Fibroblast of skin of scalp (primary cell): ENCODE data around the gene GSTP1.
A peak's percentile ranks its signal among the peaks of the same experiment; 100 is the strongest.
"Not testable (repeated sequence)": the region's sequence is repeated elsewhere in the genome, so short reads cannot be mapped to it uniquely, and the experiment has no call there.

ENCODE experiments used
- DNase-seq: peaks from one replicate; pipeline ENCODE4 v3.0.0-alpha.2; 2013

The GSTP1 gene

DNA sequence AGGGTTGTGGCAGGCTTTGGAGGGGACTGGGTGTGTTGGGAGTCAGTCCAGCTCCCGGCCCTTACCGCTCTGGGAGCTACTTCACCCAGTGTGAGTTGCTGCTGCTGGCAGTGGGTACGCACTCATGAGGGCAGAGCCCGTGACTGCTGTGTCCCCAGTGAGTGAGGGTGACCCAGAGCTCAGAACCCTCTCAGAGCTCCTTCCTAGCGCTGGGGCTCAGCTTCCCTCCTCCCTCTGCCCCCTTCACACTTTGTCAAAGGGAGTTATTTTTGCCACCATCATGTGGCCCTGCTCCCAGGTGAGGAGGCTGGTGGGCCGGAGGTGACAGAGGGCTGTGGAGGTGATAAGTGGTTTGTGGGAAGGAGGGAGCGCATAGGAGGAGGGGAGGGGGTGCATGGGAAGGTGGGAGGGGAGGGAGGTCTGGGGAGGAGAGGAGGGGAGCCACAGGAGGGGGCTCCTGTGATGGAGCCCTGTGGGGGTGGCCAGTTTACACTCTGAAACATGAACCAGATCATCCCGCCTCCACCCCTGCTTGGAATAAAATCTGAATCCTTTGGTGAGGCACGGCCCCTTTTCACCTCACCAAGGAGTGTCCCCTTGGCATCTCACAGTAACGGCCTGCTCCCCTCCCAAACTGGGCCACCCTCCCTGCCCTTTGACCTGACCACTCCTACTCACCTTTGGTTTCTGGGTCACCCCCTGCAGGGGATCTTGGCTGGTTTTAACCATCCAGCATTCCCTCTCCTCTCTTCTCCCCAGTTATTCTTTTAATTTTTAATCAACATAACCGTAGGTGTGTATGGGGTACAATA, 33.0 kb downstream of the GSTP1 start:
- no peak for DNase-seq

DNA sequence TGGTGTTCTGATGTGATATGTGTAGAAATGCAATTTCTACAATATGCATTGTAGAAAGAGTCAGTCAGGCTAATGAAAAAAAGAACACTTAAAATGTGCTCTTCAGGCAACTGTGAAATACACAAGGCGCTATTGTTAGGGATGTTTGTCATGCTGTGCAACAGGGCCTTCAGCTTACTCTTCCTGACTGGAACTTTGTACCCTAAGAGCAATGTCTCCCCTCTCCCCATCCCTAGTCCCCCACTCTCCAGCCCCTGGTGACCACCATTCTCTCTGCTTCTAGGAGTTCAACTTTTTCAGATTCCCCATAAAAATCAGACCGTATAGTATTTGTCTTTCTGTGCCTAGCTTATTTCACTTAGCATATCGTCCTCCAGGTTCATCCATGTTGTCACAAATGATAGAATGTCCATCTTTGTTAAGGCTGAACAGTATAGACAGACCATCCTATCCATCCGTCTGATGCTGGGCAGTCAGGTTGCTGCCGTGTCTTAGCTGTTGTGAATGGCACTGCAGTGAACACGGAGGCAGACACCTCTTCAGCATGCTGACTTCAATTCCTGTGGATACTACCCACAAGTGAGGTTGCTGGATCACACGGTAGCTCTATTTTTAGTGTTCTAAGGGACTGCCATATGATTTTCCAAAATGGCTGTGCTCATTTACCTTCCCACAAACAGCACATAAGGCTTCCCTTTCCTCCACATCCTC, 33.8 kb downstream of the GSTP1 start:
- DNase-seq: no peak

- DNase-seq: not testable (repeated sequence)
Measured at GRCh38 chr11:67618901-67619659, 35.5 kb downstream of the GSTP1 start.

- DNase-seq: not testable (repeated sequence)
Measured at GRCh38 chr11:67619683-67620618, 36.3 kb downstream of the GSTP1 start.

GRCh38 chr11:67620621-67621020, 37.0 kb downstream of the GSTP1 start:
- not testable (repeated sequence) for DNase-seq

- not testable (repeated sequence) for DNase-seq
Measured at GRCh38 chr11:67621928-67622327, 38.3 kb downstream of the GSTP1 start.

- DNase-seq: not testable (repeated sequence)
Measured at GRCh38 chr11:67622905-67623304, 39.3 kb downstream of the GSTP1 start.

DNA sequence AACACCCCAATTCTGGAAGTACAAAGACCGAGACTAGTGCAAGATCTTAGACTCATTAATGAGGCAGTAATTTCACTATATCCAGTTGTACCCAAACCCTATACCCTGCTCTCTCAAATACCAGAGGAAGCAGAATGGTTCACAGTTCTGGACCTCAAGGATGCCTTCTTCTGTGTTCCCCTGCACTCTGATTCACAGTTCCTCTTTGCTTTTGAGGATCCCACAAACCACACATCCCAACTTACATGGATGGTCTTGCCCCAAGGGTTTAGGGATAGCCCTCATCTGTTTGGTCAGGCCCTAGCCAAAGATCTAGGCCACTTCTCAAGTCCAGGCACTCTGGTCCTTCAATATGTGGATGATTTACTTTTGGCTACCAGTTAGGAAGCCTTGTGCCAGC, 40.2 kb downstream of the GSTP1 start:
- DNase-seq: not testable (repeated sequence)

DNA sequence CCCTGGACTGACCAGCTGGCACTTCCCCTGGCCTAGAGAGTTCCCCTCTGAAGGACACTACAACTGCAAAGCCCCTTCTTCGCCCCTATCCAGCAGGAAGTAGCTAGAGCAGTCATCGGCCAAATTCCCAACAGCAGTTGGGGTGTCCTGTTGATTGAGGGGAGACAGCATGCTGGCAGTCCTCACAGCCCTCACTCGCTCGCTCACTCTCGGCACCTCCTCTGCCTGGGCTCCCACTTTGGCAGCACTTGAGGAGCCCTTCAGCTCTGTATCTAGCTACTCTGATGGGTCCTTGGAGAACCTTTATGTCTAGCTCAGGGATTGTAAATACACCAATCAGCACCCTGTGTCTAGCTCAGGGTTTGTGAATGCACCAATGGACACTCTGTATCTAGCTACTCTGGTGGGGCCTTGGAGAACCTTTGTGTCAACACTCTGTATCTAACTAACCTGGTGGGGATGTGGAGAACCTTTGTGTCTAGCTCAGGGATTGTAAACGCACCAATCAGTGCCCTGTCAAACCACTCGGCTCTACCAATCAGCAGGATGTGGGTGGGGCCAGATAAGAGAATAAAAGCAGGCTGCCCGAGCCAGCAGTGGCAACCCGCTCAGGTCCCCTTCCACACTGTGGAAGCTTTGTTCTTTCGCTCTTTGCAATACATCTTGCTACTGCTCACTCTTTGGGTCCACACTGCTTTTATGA, 42.7 kb downstream of the GSTP1 start:
- not testable (repeated sequence) for DNase-seq

DNA sequence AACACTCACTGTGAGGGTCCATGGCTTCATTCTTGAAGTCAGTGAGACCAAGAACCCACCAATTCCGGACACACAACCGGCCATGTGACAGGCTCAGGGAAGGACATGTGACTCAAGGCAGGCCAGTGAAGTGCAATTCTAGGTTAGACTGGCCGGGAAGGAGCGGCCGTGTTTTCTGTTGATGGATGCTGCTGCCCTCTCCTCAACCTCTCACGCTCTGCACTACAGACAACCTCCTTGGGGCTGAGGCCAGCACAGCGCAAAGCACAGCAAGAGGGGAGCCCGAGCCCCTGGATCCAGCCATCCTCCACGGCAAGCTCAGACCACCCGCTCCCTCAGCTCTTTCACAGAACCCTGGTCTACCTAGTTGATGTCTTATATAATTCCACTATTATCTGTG, 43.4 kb downstream of the GSTP1 start:
- no peak for DNase-seq

- DNase-seq: no peak
Measured at GRCh38 chr11:67627441-67627811, 43.8 kb downstream of the GSTP1 start.

DNA sequence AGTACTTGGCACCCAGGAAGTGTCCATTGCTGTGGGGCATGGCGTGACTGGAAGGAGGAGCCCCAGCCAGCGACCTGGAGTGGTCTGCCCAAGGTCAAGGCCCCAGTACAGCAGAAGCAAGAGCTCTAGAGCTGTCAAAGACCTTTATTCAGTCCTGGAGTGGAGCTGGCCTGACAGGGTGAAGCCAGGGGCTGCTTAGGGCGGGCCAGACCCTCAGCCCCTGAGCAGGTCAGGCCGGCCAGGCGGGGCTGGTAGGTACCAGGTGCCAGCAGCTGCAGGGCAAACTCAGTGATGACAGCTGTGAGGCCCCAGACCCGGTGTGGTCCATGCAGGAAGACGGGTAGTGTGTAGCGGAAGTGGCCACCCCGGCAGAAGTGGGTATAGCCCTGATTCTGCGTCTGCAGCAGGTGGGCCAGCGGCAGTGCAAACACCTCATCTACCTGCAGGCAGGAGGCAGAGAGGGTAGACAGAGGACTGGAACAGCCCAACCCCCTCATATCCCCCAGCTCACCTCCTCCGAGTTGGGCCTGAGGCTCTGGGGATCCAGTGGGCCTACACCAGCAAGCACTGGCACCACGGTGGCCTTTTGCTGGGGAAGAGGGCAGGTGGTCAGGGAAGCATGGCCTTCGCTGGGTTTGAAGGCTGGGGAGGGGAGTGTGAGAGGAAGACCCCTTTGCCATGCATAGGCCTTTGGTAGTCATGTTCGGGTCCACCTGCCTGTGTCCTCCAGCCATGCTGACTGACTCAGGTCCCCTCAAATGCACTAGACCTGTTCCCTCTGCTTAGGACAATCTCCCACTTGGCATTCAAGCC, 44.4 kb downstream of the GSTP1 start:
- DNase-seq: no peak

GRCh38 chr11:67628710-67629385, 45.2 kb downstream of the GSTP1 start:
- DNase-seq: no peak

DNA sequence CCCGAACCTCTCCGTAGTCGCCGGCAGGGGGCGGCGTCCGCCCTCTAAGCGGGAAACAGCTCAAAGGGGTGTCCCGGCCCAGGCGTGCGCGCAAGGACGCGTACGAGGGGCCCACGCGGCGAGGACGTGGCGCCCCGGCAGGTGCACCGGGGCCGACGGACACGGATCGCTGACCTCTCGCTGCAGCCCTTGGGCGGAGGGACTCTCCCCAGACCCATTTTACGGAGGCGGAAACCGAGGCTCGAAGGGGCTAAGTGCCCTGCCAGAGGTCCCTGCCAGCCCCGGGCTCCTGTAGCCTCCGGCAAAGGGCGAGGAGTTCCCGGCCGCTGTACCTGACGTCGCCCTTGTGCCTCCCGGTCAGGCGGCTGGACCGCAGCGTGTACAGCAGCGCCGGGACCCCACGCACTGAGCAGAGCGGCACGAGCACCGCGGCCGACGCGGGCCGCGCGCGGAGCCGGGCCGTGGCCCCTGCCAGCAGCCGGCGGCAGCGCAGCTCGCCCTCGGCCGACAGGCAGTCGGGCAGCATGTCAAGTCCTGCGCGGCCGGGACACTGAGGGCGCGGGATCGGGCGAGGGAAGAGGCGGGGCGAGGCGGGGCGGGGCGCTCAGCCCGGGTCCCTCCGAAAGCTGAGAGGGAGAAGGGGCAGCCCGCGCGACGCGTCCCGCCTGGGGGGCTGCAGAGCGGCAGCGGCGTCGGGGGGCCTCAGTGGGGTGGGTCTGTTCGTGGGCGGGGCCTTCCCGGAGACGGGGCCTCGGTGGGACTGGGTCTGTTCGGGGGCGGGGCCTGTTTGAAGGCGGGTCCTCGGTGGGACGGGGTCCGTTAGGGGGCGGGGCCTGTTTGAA, 46.0 kb downstream of the GSTP1 start, which contains the start of gene NUDT8:
Gene NUDT8, minus strand, starts transcription at position 552 of the 842 bp plus-strand sequence. Its CDS starts 26 bp downstream, at position 526.
- peak; percentile 78 for DNase-seq

DNA sequence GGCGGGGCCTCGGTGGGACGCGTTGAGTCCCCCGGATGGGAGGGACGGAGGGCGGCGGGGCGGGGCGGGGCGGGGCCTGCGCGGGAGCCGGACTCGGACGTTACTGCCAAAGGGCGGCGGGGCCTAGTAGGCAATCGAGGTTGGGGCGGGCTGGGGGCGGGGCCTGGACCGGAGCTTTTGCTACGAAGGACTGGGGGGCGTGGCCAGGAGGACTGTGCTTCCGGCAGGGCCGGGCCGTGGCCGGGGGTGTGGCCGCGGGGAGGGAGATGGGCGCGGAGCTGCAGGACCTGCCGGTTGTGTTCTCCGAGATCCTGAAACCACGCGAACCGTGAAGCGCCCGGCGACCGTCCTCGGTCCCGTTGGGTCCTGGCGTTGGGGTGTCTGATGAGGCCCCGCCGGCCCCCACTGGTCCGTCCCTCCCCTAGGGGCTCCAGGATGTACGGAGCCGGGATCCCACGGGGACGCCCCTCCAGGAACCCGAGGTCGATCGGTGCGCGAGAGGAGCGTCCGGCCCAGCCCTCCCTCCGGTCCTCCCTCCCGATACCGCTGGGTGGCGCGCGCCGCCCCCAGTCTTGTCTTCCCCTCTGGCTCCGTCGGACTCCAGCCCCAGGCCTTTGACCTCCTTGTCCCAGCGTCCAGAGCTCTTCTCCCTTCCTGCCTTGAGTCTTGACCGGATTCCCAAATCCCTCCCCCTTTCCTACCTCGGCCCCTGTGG, 46.8 kb downstream of the GSTP1 start:
- peak; percentile 98 for DNase-seq

DNA sequence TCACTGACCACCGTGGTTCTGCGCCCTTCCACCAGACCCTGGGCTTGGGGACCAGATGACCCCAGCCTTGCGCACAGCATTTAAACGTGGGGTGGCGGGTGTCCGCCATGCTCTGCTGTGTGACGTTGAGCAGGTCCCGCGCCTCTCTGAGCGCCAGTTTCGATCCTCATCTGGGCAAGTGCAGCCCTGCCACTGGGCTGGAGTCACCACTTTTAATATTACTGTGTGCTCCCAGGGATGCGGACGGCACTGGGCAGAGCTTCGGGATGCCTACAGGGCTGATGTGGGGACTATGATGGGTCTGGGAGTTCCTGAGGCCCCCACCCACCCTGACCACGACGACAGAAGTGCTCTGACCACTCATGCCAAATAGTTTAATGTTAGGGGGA, 47.3 kb downstream of the GSTP1 start:
- DNase-seq: no peak

DNA sequence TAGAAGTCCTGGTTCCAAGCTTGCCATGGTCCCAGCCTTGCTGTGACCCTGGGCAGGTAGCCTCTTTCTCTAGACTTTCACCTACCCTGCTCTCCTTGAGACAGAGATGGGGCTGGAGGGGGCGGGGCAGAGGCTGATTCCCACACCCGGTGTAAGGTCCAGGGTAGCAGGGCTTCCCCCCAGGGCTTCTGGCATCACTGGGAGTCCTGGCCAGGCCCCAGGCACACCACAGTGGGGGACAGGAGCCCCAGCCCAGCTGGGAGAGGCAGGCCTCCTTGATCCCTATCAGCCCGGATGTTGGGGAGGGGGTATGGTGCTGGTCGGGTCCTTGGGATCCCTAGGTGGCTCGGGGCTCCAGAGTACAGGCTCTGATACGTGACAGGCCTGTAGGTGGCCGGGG, 47.8 kb downstream of the GSTP1 start:
- no peak for DNase-seq

DNA sequence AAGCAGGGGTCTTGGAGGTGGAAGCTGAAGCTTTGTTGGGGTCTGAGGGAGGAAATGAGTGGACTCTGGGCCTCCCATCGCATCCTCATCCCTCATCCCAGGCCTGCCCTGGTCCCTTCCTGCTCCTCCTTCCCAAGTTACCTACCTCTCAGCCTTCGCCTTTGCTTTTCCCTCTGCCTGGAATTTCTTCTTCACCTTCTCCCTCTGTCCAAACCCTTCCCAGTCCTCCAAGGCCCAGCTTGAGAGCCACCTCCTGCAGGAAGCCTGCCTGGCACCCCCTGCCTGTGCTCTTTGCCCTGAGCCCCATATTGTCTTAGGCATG, 48.2 kb downstream of the GSTP1 start:
- DNase-seq: no peak
